Fibroblast of mammary gland (primary cell): ENCODE data around the gene CMTR1.

Experiments
- DNase-seq: peaks from one replicate; pipeline ENCODE4 v3.0.0-alpha.2; 2010; ENCODE audit warnings: low read depth
- H3K4me3 ChIP-seq: 2 replicates; pipeline ENCODE4 v1.5.1; 2011; ENCODE audit warnings: low read depth, mild to moderate bottlenecking, low read length, moderate library complexity; ENCODE audit not compliant: control insufficient read depth
- CTCF ChIP-seq: conservative IDR thresholded peaks from 2 replicates; pipeline ENCODE4 v1.5.1; 2011; ENCODE audit warnings: low read depth, low read length, inconsistent platforms; ENCODE audit not compliant: control insufficient read depth, insufficient read depth

Gene CMTR1

GRCh38 chr6:37517411-37517812, 84.4 kb downstream of the CMTR1 start:
- no peak for TF ChIP-seq CTCF
- no peak for DNase-seq
- H3K4me3 ChIP-seq: no peak overlapping the region

- no peak for DNase-seq
- no peak overlapping the region for H3K4me3 ChIP-seq
- no peak for TF ChIP-seq CTCF
These were observed 85.1 kb downstream of the CMTR1 start for GRCh38 chr6:37518116-37518515.

- DNase-seq: no peak
- no peak for TF ChIP-seq CTCF
These were observed 86.4 kb downstream of the CMTR1 start for GRCh38 chr6:37519461-37519860.

GRCh38 chr6:37520926-37521325, 87.9 kb downstream of the CMTR1 start:
- H3K4me3 ChIP-seq: no peak overlapping the region
- DNase-seq: no peak
- TF ChIP-seq CTCF: no peak

More at GRCh38 chr6:37519461-37519860, 86.4 kb downstream of the CMTR1 start:
- H3K4me3 ChIP-seq: no peak overlapping the region

GRCh38 chr6:37521674-37522073, 88.7 kb downstream of the CMTR1 start:
- no peak for DNase-seq
- TF ChIP-seq CTCF: no peak
- no peak overlapping the region for H3K4me3 ChIP-seq

GRCh38 chr6:37522836-37523235, 89.8 kb downstream of the CMTR1 start:
- no peak for DNase-seq
- TF ChIP-seq CTCF: no peak
- H3K4me3 ChIP-seq: no peak overlapping the region

- TF ChIP-seq CTCF: no peak
- no peak for DNase-seq
- H3K4me3 ChIP-seq: no peak overlapping the region
These were observed 90.4 kb downstream of the CMTR1 start for GRCh38 chr6:37523412-37523811.
